Skeletal muscle satellite cell (primary cell): ENCODE results near the gene SCYL1. TPM values are rescaled to one million over a fixed set of nuclear protein-coding genes. Genes with fewer than 3 reads are reported as not detected.

Source experiments
- H3K27me3 ChIP-seq: 2 replicates; pipeline ENCODE4 v1.7.0; 2013; ENCODE audit warnings: low read length; ENCODE audit not compliant: control insufficient read depth, insufficient read depth
- H3K36me3 ChIP-seq: 2 replicates; pipeline ENCODE4 v1.7.0; 2013; ENCODE audit warnings: mild to moderate bottlenecking, control low read depth, low read length; ENCODE audit not compliant: insufficient read depth
- H3K4me1 ChIP-seq: 2 replicates; pipeline ENCODE4 v1.7.0; 2013; ENCODE audit warnings: low read length; ENCODE audit not compliant: control insufficient read depth, insufficient read depth
- H3K4me2 ChIP-seq: 2 replicates; pipeline ENCODE4 v1.7.0; 2013; ENCODE audit warnings: mild to moderate bottlenecking, low read length
- H3K4me3 ChIP-seq: 2 replicates; pipeline ENCODE4 v1.7.0; 2013; ENCODE audit warnings: low read length
- H3K9ac ChIP-seq: 2 replicates; pipeline ENCODE4 v1.7.0; 2013; ENCODE audit warnings: mild to moderate bottlenecking, low read depth, low read length, moderate library complexity
- H3K9me3 ChIP-seq: replicated peaks from 2 replicates; pipeline ENCODE4 v1.7.0; 2013; ENCODE audit warnings: mild to moderate bottlenecking, control low read depth, low read length
- total RNA-seq: library from RNA; depleted of rRNA; stranded (reverse); fragments of >200 nt; gene quantifications from 2 replicates; pipeline ENCODE4 v1.2.3, GENCODE V29; 2012; rRNA removed

The SCYL1 gene
- total RNA-seq, result 92.8 and 102 TPM in 2 replicates

- Histone ChIP-seq H3K27me3 (no peaks in the 10 kb centered on the region), H3K9me3 (no peaks in the 10 kb centered on the region), H3K4me1 (peaks cover 22% of the 10 kb centered on the region), H3K9ac (peak within 1 kb of the TSS; percentile 98), H3K4me3 (peak within 1 kb of the TSS; percentile 77), H3K4me2 (peak within 1 kb of the TSS; percentile 89), H3K36me3 (peaks cover 35% of the 10 kb centered on the region)
These were observed at the start of gene SCYL1 for GRCh38 chr11:65524741-65525545. SCYL1 (plus strand) TSS chr11:65525083; CDS start chr11:65525154, 71 bp downstream.

- Histone ChIP-seq H3K4me2 (peak overlapping the region; percentile 99), H3K9me3 (no peaks in the 10 kb centered on the region), H3K36me3 (no peaks in the 10 kb centered on the region), H3K4me1 (peaks cover 56% of the 10 kb centered on the region), H3K27me3 (no peaks in the 10 kb centered on the region), H3K9ac (peak overlapping the region; percentile 100), H3K4me3 (peak overlapping the region; percentile 82)
These were observed 48.2 kb upstream of the SCYL1 start for GRCh38 chr11:65476632-65477148.

GRCh38 chr11:65477149-65477965 lies 47.5 kb upstream of the SCYL1 start:
- peak overlapping the region; percentile 82 for H3K4me3 ChIP-seq
- H3K9me3 ChIP-seq, result no peaks in the 10 kb centered on the region
- H3K27me3 ChIP-seq, result no peaks in the 10 kb centered on the region
- H3K9ac ChIP-seq, result peak overlapping the region; percentile 100
- H3K4me2 ChIP-seq, result peak overlapping the region; percentile 99
- H3K36me3 ChIP-seq, result no peaks in the 10 kb centered on the region
- H3K4me1 ChIP-seq, result peaks cover 53% of the 10 kb centered on the region

DNA sequence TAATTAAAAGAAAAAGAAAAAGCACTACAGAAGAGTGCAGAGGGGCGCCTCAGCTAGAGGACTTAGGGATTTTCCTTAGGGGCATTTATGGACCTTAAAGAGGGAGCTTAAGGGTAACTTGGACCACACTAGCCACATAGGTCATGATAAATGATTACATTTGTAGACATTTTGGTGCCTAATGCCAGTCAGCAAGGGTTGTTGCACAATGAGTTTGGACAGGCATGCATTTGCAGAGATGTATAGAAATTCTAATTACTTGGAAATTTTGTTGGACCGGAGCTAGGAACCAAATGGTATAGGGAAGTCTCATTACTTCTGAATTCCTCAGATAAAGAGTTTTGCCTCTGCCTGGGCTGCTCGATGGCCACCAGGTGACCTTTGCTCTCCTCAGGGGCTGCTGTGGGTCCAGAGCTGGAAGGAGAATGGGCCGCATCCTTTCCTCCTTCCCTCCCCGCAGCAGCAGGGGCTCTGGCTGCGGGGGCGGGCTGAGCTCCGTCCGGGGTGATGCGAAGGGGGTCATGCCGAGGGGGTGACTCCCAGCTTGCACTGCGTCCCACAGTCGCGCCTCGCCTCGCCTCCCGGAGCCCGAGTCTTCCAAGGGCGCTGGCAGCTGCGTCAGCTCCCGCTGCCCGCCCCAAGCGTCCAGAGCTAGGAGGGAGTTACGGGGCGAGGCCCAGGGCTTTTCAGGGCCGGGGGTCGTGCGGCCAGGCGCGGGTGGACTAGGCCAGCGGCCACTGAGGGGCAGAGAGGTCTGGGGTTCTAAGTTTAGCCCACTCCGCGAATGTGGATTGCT lies 46.3 kb upstream of the SCYL1 start:
- Histone ChIP-seq H3K9ac (peak overlapping the region; percentile 100), H3K36me3 (no peaks in the 10 kb centered on the region), H3K4me3 (peak overlapping the region; percentile 54), H3K4me2 (peak overlapping the region; percentile 77), H3K9me3 (no peaks in the 10 kb centered on the region), H3K4me1 (peaks cover 43% of the 10 kb centered on the region), H3K27me3 (no peaks in the 10 kb centered on the region)

GRCh38 chr11:65479184-65480145 lies 45.4 kb upstream of the SCYL1 start:
- Histone ChIP-seq H3K36me3 (no peaks in the 10 kb centered on the region), H3K4me2 (peak overlapping the region; percentile 77), H3K9ac (peak overlapping the region; percentile 100), H3K4me1 (peaks cover 43% of the 10 kb centered on the region), H3K9me3 (no peaks in the 10 kb centered on the region), H3K27me3 (no peaks in the 10 kb centered on the region), H3K4me3 (peak overlapping the region; percentile 54)

- Histone ChIP-seq H3K4me3 (no peak overlapping the region), H3K4me2 (no peak overlapping the region), H3K36me3 (no peaks in the 10 kb centered on the region), H3K9me3 (no peaks in the 10 kb centered on the region), H3K9ac (no peak overlapping the region), H3K4me1 (peaks cover 54% of the 10 kb centered on the region), H3K27me3 (no peaks in the 10 kb centered on the region)
These were observed 42.5 kb upstream of the SCYL1 start for GRCh38 chr11:65482306-65482850.

DNA sequence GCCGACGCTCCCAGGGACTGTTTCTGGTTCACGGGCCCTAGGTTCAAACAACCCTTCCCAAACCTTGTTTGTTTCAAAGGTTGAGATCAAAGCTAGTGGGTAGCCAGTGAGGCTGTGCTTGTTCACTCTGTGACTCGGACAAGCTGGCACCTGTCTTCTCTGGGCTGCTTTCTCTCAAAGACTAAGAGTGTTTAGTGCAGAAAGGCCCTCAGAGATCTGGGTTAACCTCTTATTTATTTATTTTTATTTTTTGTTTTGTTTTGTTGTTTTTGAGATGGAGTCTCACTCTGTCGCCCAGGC lies 39.0 kb upstream of the SCYL1 start:
- Histone ChIP-seq H3K9me3 (no peaks in the 10 kb centered on the region), H3K27me3 (no peaks in the 10 kb centered on the region), H3K36me3 (no peaks in the 10 kb centered on the region), H3K4me1 (peaks cover 59% of the 10 kb centered on the region), H3K4me2 (peak overlapping the region; percentile 12), H3K4me3 (no peak overlapping the region), H3K9ac (peak overlapping the region; percentile 51)

- Histone ChIP-seq H3K4me3 (peak overlapping the region; percentile 15), H3K36me3 (no peaks in the 10 kb centered on the region), H3K27me3 (no peaks in the 10 kb centered on the region), H3K9me3 (no peaks in the 10 kb centered on the region), H3K9ac (peak overlapping the region; percentile 67), H3K4me1 (peaks cover 63% of the 10 kb centered on the region), H3K4me2 (peak overlapping the region; percentile 42)
These were observed 38.1 kb upstream of the SCYL1 start for GRCh38 chr11:65486570-65487466.

GRCh38 chr11:65487467-65488272 lies 37.2 kb upstream of the SCYL1 start:
- H3K36me3 ChIP-seq, result no peaks in the 10 kb centered on the region
- H3K9ac ChIP-seq, result peak overlapping the region; percentile 88
- H3K4me1 ChIP-seq, result peaks cover 71% of the 10 kb centered on the region

More at GRCh38 chr11:65487467-65488272, 37.2 kb upstream of the SCYL1 start:
- peak overlapping the region; percentile 41 for H3K4me3 ChIP-seq
- peak overlapping the region; percentile 72 for H3K4me2 ChIP-seq
- no peaks in the 10 kb centered on the region for H3K27me3 ChIP-seq
- H3K9me3 ChIP-seq, result no peaks in the 10 kb centered on the region
